Retina (tissue), 1 donor: ENCODE results near the gene OR13G1.
"Not testable (repeated sequence)": the region's sequence is repeated elsewhere in the genome, so short reads cannot be mapped to it uniquely, and the experiment has no call there.

ENCODE experiments used
- DNase-seq: peaks from one replicate; pipeline ENCODE4 v3.0.0-alpha.2; 2016

The OR13G1 gene, protein sequence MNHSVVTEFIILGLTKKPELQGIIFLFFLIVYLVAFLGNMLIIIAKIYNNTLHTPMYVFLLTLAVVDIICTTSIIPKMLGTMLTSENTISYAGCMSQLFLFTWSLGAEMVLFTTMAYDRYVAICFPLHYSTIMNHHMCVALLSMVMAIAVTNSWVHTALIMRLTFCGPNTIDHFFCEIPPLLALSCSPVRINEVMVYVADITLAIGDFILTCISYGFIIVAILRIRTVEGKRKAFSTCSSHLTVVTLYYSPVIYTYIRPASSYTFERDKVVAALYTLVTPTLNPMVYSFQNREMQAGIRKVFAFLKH

DNA sequence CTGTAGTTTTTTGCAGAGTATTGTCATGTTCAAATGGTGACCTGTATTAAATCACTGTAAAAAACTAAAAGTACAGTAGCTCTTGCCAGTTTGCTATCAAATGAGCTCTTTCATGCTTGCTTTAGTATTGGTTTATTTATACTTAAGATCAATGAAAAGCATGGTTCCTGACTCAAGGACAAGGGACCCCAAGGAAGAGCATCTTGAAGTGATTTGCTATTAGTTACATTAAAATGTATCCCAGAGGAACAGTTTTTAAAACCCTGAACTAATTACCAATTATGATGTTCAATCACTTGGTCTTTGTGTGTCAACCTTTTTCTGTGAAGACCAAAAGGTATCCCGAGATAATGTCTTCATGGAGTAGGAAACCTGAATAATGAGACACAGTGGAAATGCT is at the start of gene OR13G1:
OR13G1 (minus strand) TSS at position 101 of the 400 bp plus-strand sequence. CDS start 6,698 bp downstream, outside the sequence.
- no peak for DNase-seq

DNA sequence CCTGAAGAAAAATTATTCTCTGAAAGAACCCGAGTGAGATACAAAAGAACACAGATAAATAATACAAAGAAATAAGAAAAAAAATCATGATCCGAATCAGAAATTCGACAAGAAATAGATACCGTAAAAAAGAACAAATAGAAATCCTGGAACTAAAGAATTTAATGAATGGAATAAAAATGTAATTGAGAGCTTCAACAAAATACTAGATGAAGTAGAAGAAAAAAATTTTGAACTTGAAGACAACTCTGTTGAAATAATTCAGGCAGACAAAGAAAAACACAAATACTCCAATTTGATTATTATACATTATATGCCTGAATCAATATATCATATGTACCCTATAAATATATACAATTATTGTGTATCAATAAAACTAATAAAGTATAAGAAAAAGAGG is 41.7 kb upstream of the OR13G1 start:
- no peak for DNase-seq

DNA sequence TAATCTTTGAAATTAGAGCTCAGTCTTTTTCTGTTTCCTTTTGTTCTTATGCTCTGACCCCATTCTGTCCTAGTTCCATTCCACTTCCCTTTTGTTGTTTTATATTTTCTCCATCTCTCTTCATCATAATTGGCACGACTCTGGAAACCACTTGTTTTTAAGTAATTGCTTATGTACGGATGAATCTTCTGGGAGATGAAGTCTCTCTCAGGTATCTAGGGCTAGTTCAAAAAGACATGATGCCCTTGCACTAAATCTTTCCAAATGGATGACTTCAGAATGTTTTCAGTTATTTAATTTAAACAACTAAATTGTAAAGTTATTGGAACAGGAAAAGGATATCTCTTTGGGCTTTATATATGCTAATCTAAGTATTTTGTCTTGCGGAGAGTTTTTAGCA is 37.0 kb upstream of the OR13G1 start, which contains the start of gene OR6F1:
OR6F1 (minus strand) TSS at position 101 of the 400 bp plus-strand sequence. CDS start 3,891 bp downstream, outside the sequence.
- peak; percentile 34 for DNase-seq

DNA sequence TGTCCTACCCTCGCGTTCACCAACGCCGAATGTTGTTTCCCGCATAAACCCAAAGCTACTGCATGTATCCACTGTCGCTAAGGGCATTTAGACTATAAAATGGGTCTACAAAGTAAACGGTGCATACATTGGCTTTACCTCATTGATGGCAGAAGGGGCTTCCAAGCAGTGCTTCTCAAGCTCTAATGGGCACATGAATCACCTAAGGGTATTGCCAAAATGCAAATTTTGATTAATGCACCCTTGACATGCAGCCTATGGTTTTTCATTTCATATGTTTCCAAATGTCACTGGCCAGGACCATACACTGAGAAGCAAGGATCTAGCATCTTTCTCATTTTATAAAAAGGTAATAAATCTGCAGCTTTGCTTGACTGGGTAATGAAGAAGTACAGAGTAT is 34.2 kb upstream of the OR13G1 start:
- DNase-seq, result no peak

DNA sequence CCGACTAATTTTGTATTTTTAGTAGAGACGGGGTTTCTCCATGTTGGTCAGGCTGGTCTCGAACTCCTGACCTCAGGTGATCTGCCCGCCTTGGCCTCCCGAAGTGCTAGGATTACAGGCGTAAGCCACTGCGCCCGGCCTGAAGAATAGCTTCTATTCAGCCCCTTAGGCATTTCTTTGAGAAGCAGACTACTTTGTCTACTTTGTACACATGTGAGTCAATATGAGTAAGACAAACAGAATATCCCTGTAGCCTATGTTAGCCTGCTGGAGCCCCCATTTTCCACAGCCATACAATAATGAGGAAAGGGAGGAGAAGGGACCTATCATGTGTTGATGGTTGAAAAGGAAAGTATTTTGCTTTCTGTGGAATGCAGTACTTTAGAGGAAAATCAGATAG is 31.1 kb upstream of the OR13G1 start:
- not testable (repeated sequence) for DNase-seq

DNA sequence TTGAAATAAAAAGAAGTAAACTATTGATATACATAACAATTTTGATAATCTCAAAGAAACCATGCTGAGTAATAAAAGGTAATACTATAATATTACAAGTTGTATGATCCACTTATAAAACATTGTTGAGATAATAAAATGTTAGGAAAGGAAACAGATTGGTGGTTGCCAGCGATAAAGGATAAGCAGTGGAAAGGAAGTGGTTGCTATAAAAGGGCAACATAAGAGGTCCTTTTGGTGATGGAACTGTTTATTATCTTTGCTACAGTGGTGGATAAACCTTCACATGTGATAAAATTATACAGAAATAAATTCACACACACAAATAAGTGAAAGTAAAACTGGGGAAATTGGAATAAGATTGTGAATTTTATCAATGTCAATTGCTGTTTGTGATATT is 21.8 kb upstream of the OR13G1 start:
- DNase-seq, result no peak

DNA sequence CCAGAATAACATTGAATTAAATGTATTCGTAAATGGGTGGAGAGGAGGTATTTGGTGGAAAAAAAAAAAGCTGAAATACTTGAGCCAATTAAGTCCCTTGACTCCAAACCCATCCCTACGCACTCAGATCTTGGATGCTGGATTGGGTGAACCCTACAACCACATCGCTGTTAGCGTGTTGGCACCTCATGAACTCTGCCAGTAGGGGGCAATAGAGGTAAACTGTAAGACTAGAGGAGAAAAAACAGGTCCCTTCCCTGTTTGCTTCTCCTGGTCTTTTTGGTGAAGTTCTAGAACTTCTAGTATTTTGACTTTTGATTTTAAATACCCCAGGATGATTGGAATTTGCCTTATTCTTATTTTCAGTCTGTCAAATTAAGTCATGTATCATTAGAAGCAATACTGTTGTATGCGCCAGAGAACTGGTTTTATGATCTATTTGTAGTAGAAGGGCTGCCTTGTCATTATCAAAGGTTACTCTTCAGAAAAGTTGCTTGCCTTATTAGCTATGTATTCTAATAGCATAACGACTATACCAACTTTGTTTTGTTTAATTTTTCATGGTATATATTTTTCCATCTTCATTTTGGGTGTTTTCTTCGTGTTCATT is 1.9 kb upstream of the OR13G1 start:
- DNase-seq, result peak; percentile 60

DNA sequence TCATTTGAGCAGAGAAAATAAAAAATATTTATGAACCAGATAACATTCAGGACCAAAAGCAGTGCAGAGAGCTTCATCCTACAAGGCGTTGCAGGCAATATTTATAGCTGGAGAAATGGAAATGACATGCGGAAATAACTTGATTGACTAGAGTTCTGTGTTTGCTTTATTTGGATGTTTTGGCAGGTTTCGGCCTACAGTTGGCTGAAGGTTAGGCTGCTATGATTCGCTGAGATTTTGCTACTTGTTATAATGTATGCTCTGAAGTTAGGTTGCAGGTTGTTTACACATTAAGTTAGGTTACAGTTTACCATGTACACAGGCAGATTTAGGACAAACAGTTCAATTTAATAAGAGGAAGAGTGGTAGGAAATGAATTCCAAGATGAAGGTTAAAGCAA is 632 bp upstream of the OR13G1 start:
- DNase-seq, result no peak

DNA sequence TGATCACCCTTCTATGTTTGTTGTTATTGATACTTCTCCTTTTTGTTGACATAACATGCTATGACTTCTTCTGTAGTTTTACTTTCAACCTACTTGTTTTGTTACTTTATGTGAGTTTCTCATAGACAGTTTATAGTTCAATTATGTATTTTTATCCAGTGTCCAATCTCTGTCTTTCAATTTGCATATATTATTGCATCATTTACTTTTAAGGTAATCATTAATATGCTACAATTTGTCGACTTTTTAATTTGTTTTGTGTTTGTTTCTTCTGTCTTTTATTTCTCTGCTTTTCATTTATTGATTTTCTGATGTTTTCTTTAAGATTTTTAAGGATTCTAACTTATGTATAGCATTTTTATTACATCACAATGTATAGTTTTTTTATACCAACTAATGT is 10.3 kb downstream of the OR13G1 start:
- no peak for DNase-seq

DNA sequence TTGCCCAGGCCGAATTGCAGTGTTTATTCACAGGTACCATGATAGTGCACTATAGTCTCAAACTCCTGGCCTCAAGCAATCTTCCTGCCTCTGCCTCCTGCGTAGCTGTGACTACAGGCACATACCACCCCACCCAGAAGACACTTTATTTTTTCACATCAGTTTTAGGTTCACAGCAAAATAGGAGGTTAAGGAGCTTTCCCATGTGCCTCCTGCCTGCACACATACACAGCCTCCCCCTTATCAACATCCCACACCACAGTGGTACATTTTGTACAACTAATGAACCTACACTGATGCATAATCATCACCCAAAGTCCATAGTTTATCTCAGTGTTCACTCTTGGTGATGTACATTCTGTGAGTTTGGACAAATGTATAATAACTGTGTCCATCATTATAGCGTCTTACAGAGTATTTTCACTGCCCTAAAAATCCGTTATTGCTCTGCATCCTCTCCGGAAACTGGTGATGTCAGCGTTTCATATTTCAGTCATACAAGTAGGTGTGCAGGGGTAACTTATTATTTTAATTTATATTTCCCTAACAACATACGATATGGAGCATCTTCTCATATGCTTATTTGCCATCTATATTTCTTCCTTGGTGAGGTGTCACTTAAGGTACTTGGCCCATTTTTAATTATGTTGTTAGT is 23.2 kb downstream of the OR13G1 start:
- DNase-seq, result no peak

DNA sequence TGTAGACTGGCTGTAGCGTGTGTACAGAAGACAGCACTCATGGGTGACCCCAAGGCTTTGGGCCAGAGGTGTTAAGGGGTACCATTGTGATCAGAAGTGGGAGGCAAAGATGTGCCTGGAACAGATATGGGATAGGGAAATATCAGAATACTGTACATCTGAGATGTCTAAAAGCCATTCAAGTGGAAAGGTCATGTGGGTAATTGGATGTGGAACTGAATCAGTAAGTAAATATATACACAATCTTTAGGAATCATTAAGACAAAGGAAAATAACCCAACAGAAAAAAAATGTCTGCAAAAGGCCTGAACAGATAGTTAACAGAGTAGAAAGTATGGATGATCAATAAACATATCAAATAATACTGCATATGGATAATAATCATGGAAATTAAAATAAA is 26.5 kb downstream of the OR13G1 start:
- no peak for DNase-seq

DNA sequence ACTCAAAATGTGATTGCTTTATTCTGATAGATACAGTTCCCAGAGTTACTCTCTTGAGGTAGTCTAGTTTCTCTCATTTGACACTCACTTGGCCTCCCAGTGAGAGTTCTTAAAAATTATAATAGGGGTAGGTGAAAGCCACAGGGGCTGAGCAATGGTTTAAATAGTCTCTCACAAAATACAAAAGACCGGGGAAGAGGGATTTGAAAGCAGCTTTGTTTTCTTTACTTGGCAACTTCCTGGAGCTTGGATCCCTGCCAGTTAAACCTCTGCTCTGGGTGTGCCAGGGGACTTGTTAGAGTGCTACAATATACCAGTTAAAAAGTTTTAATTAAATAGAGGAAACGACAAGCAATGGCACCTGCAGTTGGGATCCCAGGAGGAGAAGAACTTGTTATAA is 31.7 kb downstream of the OR13G1 start:
- DNase-seq, result peak; percentile 7

DNA sequence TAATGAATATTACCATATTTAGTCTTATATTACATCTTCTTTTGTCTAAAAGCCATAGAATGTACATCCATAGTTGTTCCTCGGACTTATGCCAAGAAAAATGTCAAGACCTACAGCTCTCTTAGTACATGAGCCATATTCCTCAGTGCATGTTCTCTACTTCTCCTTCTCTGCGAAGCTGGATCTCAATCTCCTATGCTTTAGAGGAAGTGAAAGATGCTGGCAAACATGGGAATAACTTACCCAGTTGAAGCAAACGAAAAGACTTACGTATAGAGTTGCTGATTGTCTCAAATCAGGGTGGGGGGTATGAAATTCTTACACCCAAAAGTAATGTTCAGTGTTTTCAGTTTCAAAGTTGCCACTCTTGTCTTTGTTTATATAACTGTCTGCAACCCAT is 32.7 kb downstream of the OR13G1 start:
- no peak for DNase-seq

DNA sequence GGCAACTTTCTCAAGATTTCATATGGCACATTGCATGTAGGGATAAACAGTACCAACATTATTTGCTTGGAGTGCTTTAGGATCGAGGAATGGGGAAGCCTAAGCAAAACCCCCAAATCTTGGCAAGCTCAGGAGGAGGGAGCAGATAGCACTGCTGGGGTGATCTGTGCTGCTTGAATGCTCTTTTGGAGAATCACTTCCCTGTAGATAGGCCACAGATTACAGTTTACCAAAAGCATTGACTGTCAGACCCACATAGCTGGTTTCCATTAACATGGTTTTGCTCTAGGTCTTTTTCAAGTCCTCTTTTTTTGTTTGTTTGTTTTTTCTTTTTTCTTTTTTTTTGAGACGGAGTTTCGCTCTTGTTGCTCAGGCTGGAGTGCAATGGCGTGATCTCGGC is 36.8 kb downstream of the OR13G1 start:
- DNase-seq, result no peak

DNA sequence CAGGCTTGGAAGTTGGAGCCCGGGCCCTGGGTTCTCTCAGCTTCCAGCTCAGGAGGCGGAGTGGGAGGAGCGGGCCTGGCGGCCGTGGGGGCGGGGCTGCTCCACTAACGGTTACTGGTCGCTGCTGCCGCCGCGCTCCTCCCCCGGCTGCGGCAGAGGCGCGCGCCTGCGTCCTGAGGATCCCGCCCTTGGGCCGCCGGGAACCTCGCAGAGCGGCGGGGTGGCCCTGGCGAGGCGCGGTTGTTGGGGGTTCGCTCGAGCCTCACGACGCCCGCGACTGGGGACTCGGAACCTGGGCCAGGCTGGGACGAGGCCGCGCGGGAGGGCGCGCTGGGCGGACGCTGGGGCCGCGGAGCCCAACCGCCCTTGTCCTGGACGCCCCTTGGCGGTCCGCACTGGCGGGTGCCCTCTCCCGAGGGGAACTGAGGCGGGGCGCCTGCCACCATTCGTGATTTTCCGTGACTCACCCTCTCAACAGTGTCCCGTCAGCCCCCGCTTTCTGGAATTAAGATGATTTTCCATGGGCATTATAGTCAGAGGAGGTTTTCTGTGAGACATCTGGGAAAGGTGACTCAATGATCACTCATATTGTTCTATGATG is 40.1 kb downstream of the OR13G1 start:
- DNase-seq, result peak; percentile 66

DNA sequence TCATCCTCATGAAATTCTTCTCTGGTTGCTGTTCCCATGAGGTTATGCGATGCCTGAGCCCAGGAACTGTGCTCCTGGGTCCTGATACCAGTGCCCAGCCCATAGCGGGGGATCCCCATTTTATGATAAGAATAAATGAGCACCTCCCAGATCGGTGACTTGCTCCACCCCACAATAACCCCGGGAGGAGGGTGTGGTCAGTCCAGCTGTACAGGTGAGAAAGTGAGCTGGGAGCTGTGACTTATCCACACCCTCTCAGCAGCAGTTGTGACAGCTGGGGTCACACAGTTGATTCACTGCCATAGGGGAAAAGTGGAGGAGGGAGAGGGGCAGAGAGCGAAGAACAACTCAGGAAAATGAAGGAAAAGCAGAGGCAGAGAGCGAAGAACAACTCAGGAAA is 40.8 kb downstream of the OR13G1 start:
- DNase-seq, result no peak

DNA sequence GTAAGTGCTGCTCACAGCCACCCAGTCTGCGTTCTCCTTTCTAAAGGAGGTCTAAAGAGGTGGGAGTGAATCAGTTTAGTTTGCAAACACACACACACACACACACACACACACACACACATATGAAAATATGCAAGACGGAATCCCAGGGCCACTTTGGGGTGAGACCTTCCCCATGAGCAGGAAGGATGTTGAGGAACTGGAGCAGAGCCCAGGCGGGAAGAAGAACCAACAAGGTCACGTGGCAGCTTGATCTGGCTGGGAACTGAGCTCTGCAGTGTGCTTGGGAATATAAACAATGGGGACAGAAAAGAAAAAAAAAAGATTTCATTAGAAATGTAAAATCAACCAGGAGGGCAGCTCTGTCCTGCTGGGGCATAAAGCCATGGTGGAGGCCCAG is 41.5 kb downstream of the OR13G1 start:
- no peak for DNase-seq

DNA sequence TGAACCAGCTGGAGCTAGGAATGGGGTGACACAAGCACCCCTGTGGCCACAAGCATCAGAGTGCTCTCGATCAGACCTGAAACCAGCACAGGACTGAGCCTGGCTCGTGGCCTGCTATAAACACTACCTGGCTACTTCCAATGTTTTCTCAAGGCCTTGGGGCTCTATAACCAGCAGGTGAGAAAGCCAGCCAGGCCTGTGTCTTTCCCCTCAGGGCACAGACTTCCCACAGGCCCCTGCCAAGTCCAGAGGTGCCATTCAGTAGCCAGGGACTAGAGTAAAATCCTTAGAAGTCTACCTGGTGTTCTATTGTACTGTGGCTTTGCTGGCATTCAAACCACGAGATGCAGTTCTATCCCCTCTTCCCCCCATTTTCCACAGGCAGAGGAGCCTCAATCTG is 51.6 kb downstream of the OR13G1 start:
- DNase-seq, result no peak
